DOHH2 (cell line): ENCODE data around the gene WDR27.

Experiments
- H3F3A ChIP-seq: fragments of 200-600 bp; sonication (generic), shearing (Covaris generic); 2 replicates; pipeline ENCODE4 v1.6.0; 2016; ENCODE audit warnings: antibody characterized with exemption, mild to moderate bottlenecking; ENCODE audit not compliant: control insufficient read depth, insufficient read depth
- H3K27ac ChIP-seq: fragments of 200-600 bp; sonication (generic); 2 replicates; pipeline ENCODE4 v1.5.1; 2014; ENCODE audit warnings: low read depth, mild to moderate bottlenecking, low read length, moderate library complexity
- H3K27me3 ChIP-seq: fragments of 200-600 bp; sonication (generic); 2 replicates; pipeline ENCODE4 v1.6.1; 2014; ENCODE audit warnings: mild to moderate bottlenecking, low read length, mixed read lengths; ENCODE audit not compliant: control insufficient read depth
- H3K36me3 ChIP-seq: fragments of 200-600 bp; sonication (generic); 2 replicates; pipeline ENCODE4 v1.6.1; 2014; ENCODE audit warnings: mild to moderate bottlenecking, low read length, moderate library complexity, mixed read lengths; ENCODE audit not compliant: control insufficient read depth
- H3K4me1 ChIP-seq: fragments of 200-600 bp; sonication (generic); 2 replicates; pipeline ENCODE4 v1.6.1; 2014; ENCODE audit warnings: mild to moderate bottlenecking, low read length, mixed read lengths; ENCODE audit not compliant: control insufficient read depth
- H3K4me2 ChIP-seq: fragments of 200-600 bp; sonication (generic); 2 replicates; pipeline ENCODE4 v1.6.0; 2014; ENCODE audit warnings: mild to moderate bottlenecking, low read length, moderate library complexity
- H3K4me3 ChIP-seq: fragments of 200-600 bp; sonication (generic); 2 replicates; pipeline ENCODE4 v1.5.1; 2014; ENCODE audit warnings: mild to moderate bottlenecking, low read length, mixed read lengths
- H3K79me2 ChIP-seq: fragments of 200-600 bp; sonication (generic); 2 replicates; pipeline ENCODE4 v1.6.1; 2014; ENCODE audit warnings: mild to moderate bottlenecking, low read length, mixed read lengths; ENCODE audit not compliant: control insufficient read depth
- H3K9me2 ChIP-seq: fragments of 200-600 bp; sonication (generic); replicated peaks from 2 replicates; pipeline ENCODE4 v1.6.1; 2014; ENCODE audit warnings: mild to moderate bottlenecking, low read length, mixed read lengths; ENCODE audit not compliant: control insufficient read depth
- H3K9me3 ChIP-seq: fragments of 200-600 bp; sonication (generic); 2 replicates; pipeline ENCODE4 v1.6.1; 2014; ENCODE audit warnings: antibody characterized with exemption, low read length, mixed read lengths; ENCODE audit not compliant: control insufficient read depth, insufficient read depth
- H4K20me1 ChIP-seq: fragments of 200-600 bp; sonication (generic); 2 replicates; pipeline ENCODE4 v1.6.0; 2014; ENCODE audit warnings: low read depth, mild to moderate bottlenecking, antibody characterized with exemption, low read length, moderate library complexity; ENCODE audit not compliant: control insufficient read depth, insufficient read depth
- EZH2phosphoT487 ChIP-seq: fragments of 200-600 bp; sonication (generic); IDR thresholded peaks from 2 replicates; pipeline ENCODE4 v1.6.1; 2017; ENCODE audit warnings: borderline replicate concordance, mild to moderate bottlenecking, antibody characterized with exemption, low read length, moderate library complexity, mixed read lengths
- TF ChIP-seq, protein P1 (sequence below): fragments of 200-600 bp; sonication (generic); IDR thresholded peaks from one replicate; pipeline ENCODE4 v1.5.1; 2014; ENCODE audit warnings: antibody characterized with exemption, mild to moderate bottlenecking, low read depth, low read length; ENCODE audit not compliant: poor library complexity, severe bottlenecking

The WDR27 gene

DNA sequence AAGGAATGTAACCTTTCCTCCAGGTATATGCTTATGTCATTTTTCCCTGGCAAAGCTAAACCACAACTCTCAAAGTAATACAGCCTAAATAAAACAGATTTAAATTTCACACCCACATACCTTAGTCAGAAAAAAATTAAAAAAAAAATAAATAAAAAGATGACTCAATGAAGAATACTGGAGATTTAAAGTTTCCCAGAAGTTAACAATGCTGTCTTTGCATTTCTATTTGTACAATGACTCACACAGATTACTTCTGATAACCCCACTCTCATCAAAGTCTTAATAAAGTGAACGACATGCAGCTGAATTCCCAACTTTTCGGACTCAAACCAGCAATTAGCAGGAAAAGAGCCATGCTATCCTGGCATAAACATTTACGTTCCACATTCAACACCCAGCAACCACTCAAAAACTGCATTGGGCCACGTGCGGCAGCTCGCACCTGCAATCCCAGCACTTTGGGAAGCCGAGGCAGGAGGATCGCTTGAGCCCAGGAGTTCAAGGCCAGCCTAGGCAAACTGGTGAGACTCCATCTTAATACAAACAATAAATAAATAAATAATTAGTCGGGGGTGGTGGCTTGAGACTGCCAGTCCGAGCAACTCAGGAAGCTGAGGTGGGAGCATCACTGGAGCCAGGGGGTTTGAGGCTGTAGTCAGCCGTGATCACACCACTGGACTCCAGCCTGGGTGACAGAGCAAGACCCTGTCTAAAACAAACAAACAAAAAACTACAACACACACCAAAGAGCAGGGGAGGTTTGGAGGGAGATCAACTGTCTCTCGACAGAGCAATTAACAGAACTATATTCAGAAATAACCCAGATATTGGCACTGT is 130.5 kb downstream of the WDR27 start:
- Histone ChIP-seq H3K36me3 (no peaks in the 10 kb centered on the region), H3F3A (no peaks in the 10 kb centered on the region), H3K4me3 (no peak overlapping the region), H3K27ac (no peak overlapping the region), H3K4me1 (no peaks in the 10 kb centered on the region), H3K9me2 (no peaks in the 10 kb centered on the region), H4K20me1 (no peaks in the 10 kb centered on the region), H3K4me2 (no peak overlapping the region), H3K9me3 (no peaks in the 10 kb centered on the region), H3K79me2 (no peaks in the 10 kb centered on the region), H3K27me3 (no peaks in the 10 kb centered on the region)
- TF ChIP-seq, protein P1, sequence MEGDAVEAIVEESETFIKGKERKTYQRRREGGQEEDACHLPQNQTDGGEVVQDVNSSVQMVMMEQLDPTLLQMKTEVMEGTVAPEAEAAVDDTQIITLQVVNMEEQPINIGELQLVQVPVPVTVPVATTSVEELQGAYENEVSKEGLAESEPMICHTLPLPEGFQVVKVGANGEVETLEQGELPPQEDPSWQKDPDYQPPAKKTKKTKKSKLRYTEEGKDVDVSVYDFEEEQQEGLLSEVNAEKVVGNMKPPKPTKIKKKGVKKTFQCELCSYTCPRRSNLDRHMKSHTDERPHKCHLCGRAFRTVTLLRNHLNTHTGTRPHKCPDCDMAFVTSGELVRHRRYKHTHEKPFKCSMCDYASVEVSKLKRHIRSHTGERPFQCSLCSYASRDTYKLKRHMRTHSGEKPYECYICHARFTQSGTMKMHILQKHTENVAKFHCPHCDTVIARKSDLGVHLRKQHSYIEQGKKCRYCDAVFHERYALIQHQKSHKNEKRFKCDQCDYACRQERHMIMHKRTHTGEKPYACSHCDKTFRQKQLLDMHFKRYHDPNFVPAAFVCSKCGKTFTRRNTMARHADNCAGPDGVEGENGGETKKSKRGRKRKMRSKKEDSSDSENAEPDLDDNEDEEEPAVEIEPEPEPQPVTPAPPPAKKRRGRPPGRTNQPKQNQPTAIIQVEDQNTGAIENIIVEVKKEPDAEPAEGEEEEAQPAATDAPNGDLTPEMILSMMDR = no peak
- TF ChIP-seq EZH2phosphoT487 = no peak

DNA sequence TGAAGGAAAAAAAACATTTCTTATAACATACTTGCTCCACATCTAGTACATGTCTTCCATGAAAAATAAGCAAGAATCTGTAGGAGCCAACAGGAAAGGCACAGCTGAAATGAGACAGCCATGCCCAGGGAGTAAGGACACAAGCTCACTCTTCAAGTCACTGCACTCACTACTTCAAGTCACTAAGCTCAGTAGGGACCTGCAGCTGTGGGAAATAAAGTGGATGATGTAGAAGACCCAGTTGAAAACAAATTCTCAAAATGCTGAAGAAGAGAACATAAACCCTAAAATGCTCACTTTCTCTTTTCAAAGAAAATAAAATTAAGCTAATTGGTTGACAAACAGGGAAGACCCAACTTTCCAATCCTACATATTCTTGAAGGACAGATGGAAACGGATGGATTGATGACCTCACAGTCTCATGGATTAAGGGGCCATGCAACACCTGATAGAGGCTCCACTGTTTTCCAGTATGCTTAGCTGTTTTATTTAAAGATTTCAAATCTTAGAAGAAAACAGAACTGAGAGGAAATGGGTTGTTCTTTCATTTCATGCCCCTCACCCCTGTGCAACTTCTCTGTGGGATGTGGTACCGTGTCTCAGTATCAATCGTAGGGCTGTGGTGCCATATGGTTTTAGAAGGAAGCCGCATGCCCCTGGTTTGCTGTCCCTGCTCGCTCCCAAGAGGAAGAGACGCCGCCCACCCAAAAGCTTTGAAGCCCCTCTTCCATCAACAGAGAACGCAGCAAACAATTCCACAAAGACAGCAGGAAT is 133.3 kb downstream of the WDR27 start:
- Histone ChIP-seq H4K20me1 (no peaks in the 10 kb centered on the region), H3K4me1 (no peaks in the 10 kb centered on the region), H3K4me3 (no peak overlapping the region), H3K9me2 (no peaks in the 10 kb centered on the region), H3K27me3 (no peaks in the 10 kb centered on the region), H3K27ac (no peak overlapping the region), H3K4me2 (no peak overlapping the region), H3F3A (no peaks in the 10 kb centered on the region), H3K36me3 (no peaks in the 10 kb centered on the region), H3K9me3 (no peaks in the 10 kb centered on the region), H3K79me2 (no peaks in the 10 kb centered on the region)
- no peak for TF ChIP-seq EZH2phosphoT487
- TF ChIP-seq, protein P1 = no peak

DNA sequence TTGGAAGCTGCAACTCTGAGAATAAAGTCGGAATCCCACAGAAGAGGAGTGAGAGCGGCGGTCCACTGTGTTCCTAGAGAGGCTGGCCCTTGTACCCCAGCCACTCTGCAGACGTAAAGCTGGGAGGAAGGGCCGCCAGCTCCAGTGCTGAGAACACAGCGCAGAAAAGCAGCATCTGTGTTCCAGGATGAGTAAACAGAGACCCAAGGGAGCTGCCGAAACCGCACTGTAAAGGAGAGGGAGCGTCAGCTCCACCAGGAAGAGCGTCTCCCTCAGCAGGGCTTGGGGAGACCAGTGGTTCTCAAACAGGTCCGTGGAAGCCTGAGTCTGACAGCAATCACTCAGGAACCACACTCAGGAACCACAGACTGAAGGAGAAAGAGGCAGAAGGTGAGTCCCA is 134.0 kb downstream of the WDR27 start:
- H3K4me3 ChIP-seq = no peak overlapping the region
- no peak overlapping the region for H3K4me2 ChIP-seq

More for the DNA sequence above, 134.0 kb downstream of the WDR27 start:
- H3K79me2 ChIP-seq = no peaks in the 10 kb centered on the region
- no peak for TF ChIP-seq EZH2phosphoT487
- TF ChIP-seq, protein P1 = no peak
- no peaks in the 10 kb centered on the region for H3K27me3 ChIP-seq
- no peak overlapping the region for H3K27ac ChIP-seq
- H3K9me3 ChIP-seq = no peaks in the 10 kb centered on the region
- H4K20me1 ChIP-seq = no peaks in the 10 kb centered on the region
- no peaks in the 10 kb centered on the region for H3K9me2 ChIP-seq
- no peaks in the 10 kb centered on the region for H3K4me1 ChIP-seq
- no peaks in the 10 kb centered on the region for H3K36me3 ChIP-seq
- no peaks in the 10 kb centered on the region for H3F3A ChIP-seq
